H1 (cell line): ENCODE results near the gene CRTAC1. TPM values are rescaled to one million over a fixed set of nuclear protein-coding genes. Genes with fewer than 3 reads are reported as not detected.

Experiments
- CBX8 ChIP-seq: fragments of 300-800, 300-1000 bp; sonication (generic); IDR thresholded peaks from 2 replicates; pipeline ENCODE4 v1.7.1; 2016; ENCODE audit warnings: low read depth, low read length, borderline replicate concordance
- CHD1 ChIP-seq: IDR thresholded peaks from 2 replicates; pipeline ENCODE4 v1.6.1; 2012; ENCODE audit warnings: low read depth, low read length, improper control_type of control experiment
- CREB1 ChIP-seq: IDR thresholded peaks from 2 replicates; pipeline ENCODE4 v1.6.1; 2012; ENCODE audit warnings: inconsistent platforms
- EZH2 ChIP-seq: fragments of 200-600 bp; sonication (generic); IDR thresholded peaks from 2 replicates; pipeline ENCODE4 v1.7.1; 2012; ENCODE audit warnings: low read depth, mild to moderate bottlenecking, moderate library complexity, low read length, inconsistent platforms; ENCODE audit not compliant: severe bottlenecking
- FOSL1 ChIP-seq: IDR thresholded peaks from 2 replicates; pipeline ENCODE4 v1.6.1; 2011; ENCODE audit warnings: mild to moderate bottlenecking, low read depth, low read length, moderate library complexity; ENCODE audit not compliant: insufficient read depth
- JUND ChIP-seq: IDR thresholded peaks from 2 replicates; pipeline ENCODE4 v1.6.1; 2011; ENCODE audit warnings: mild to moderate bottlenecking, improper control_type of control experiment, low read length
- KDM1A ChIP-seq: fragments of 200-600, 300-600 bp; sonication (generic); IDR thresholded peaks from 2 replicates; pipeline ENCODE4 v1.7.1; 2016; ENCODE audit warnings: mild to moderate bottlenecking, low read length, borderline replicate concordance
- KDM5A ChIP-seq: fragments of 200-600 bp; IDR thresholded peaks from 2 replicates; pipeline ENCODE4 v1.7.1; 2012; ENCODE audit warnings: mild to moderate bottlenecking, low read length, inconsistent platforms, mixed read lengths
- RAD21 ChIP-seq, 2 experiments: IDR thresholded peaks in 1 of 2; conservative IDR thresholded peaks in 1 of 2; 2 replicates each; pipeline ENCODE4 v1.6.1; 2011; ENCODE audit warnings: low read depth in 2 of 2, low read length in 2 of 2, improper control_type of control experiment in 1 of 2, inconsistent platforms in 1 of 2, mild to moderate bottlenecking in 1 of 2, moderate library complexity in 1 of 2
- SAP30 ChIP-seq: fragments of 300-600 bp; sonication (generic); IDR thresholded peaks from 2 replicates; pipeline ENCODE4 v1.7.1; 2012; ENCODE audit warnings: low read length, moderate library complexity, mild to moderate bottlenecking, inconsistent platforms; ENCODE audit not compliant: insufficient read depth, insufficient replicate concordance
- SP1 ChIP-seq: IDR thresholded peaks from 2 replicates; pipeline ENCODE4 v1.6.1; 2011; ENCODE audit warnings: low read depth, low read length
- SP4 ChIP-seq: IDR thresholded peaks from 2 replicates; pipeline ENCODE4 v1.6.1; 2012; ENCODE audit warnings: low read length, inconsistent platforms
- ZNF274 ChIP-seq: IDR thresholded peaks from 2 replicates; pipeline ENCODE4 v1.7.0; 2012; ENCODE audit warnings: low read length, borderline replicate concordance; ENCODE audit errors: extremely low read depth
- polyA plus RNA-seq, 7 experiments: library from polyadenylated mRNA; depleted of rRNA in 3 of 7; stranded (reverse) in 5 of 7; unstranded in 2 of 7; fragments of >200 nt in 5 of 7; fragments of 200-250 nt in 2 of 7; gene quantifications; 1 replicate in 5 of 7; 2 replicates in 1 of 7; 4 replicates in 1 of 7; pipeline versions ENCODE4 v1.2.1 to v1.2.3, GENCODE V29; 2011 to 2013; ENCODE audit warnings: missing spikeins in 2 of 7, mixed read lengths in 2 of 7
- total RNA-seq: library from RNA; stranded (reverse); fragmentation: NEBNext Ultra II Directional; extraction: Animal tissue kit (Norgen Biotek cat#: 25700); gene quantifications from 2 replicates; pipeline ENCODE4 v1.2.1, GENCODE V29; 2021

CRTAC1 gene
- total and polyA plus RNA-seq, 2 of the 8 experiments (the other 6 are each of a cell fraction or from before 2014, with no cell fraction given): 0.91 to 1.2 TPM

DNA sequence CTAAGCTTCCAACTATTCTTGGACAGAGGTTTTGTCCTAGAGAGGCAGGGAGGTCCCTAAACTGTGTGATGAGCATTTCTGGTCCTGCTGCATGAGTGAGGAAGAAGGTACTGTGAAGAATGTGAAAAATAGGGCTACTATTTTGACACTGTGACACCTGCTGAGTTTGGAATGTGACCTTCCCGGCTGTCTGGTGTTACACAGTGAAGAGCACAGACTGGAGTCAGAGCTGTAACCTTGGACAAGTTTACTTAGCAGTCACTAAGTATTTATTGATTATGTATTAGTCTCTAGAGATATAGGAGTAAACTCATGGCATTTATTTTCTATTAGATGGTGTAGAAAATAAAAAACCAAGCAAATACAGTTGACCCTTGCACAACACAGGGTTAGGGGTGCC lies 168.5 kb downstream of the CRTAC1 start (continued):
- no peak for TF ChIP-seq JUND
- 0 out of 4 replicates have a peak, but pooled peaks of 1 of the 2 experiments have one; percentile 17 for TF ChIP-seq RAD21 (IDR thresholded peaks at IDR 0.05 in 1 of 2, conservative IDR thresholded peaks at IDR 0.05 in 1 of 2; ENCODE audit: low read depth in 2 of 2, low read length in 2 of 2)
- TF ChIP-seq EZH2: no peak
- TF ChIP-seq KDM5A: no peak
- TF ChIP-seq CHD1: no peak
- no peak for TF ChIP-seq SAP30
- no peak for TF ChIP-seq CBX8
- TF ChIP-seq CREB1: no peak
- 0 out of 2 replicates have a peak, but pooled peaks have one; percentile 60 for TF ChIP-seq SP1
- no peak for TF ChIP-seq SP4
- TF ChIP-seq FOSL1: no peak
- TF ChIP-seq KDM1A: no peak
- no peak for TF ChIP-seq ZNF274
